SW480 (cell line): ENCODE results near the gene PEMT.

Source experiments
- DNase-seq: peaks from one replicate; pipeline ENCODE4 v3.0.0-alpha.2; 2016; ENCODE audit warnings: low spot score

PEMT gene

DNA sequence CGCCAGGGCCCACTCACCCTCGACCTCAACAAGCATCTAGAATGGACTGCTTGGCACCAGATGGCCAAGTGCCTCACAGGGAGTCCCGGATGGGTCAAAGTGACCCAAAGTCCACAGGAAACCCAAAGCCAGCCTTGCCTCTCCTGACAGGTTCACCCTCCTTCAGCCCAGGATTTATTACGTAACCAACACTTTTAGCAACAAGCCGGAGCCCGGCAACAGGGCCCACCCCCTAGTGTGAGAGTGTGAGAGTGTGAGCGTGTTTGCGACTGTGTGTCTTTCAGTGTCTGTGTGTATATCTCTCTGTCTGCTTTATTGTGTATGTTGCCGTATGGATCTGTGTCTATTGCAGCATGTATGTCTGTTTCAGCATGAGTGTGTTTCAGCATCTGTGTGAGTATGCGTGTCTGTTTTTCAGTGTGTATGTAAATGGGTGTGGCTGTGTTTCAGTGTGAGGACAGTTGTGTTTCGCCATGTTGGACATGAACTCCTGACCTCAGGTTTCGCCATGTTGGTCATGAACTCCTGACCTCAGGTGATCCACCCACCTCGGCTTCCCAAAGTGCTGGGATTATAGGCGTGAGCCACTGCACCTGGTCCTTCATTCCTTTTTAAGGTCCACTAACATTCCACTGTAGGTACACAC, 13.7 kb upstream of the PEMT start:
- DNase-seq = no peak

DNA sequence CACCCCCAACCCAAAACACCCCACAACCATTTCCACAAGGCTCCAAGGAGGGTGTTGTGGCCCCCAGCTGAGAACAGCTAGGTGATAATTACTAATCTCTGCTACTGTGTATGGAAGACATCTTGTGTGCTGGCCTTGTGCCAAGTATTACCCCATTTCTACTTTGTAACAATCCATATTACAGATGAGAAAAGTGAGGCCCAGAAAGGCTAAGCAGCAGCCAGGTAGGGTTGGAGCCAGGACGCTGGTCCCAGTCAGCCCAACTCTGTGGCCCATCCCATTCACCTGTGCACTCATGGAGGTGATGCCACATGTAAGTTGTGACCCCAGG, 12.4 kb upstream of the PEMT start:
- no peak for DNase-seq

DNA sequence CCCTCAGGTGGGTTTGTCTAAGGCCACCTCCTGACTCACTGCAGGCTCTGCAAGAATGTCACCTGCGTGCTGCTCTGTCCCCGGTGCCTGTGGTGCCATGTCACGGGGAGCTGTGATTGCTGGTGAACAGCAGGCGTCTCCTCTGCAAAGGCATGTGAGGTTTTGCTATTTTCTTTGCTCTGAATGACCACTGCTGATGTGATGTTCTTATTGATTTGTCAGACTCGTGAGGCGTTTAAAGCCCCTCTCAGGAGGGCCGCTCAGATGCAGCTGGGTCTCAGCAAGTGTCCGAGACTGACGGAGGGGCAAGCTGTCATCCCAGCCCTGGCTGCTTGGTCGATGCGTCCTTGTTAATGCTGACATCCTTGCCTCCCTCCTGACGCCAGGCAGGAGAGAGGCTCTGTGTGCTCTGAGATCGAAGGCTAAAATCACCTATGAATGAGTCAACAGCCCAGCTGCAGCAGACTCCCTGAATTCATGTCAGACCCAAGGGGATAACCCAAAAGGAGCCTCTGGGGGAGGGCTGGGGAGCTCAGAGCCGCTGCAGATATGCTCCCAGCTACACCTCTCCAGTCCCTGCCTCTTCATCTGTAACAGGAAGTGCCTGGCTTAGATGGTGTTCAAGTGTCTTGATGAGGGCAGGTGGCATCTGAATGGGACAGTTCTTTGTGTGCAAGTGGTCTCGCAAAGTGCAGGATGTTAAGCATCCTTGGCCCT, 11.8 kb upstream of the PEMT start:
- DNase-seq = no peak

DNA sequence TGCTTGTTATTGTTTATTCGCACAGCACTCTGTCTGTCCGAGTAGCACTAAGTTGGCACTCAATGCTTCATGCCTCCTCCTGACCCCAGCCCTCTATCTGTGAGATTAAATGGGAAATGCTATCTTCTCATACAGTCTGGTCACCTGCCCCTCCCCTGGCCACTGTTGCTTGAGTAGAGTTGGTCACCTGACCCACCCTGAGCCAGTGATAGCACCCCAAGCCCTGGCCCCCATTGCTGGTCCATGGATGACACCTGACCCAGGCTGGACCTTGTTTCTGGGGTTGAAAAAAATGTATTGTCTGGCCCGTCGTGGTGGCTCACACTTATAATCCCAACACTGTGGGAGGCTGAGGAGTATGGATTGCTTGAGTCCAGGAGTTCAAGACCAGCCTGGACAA, 8.5 kb upstream of the PEMT start:
- no peak for DNase-seq

DNA sequence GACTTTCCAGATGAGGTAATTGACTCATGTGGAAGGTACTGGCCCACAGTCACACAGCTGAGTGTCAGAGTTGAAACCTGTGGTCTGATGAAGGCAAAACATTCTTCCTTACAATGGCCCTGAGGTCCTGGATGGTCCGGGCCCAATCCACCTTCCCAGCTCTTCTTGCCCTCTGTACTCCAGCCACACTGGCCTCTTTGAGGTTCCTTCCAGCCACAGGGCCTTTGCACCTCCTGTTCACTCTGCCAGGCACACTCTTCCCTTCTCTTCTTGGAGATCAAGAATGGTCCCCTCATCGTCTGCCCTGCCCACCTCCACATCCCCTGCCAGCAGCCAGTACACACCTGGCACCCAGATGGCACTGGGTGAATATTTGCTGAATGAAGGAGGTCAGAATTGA, 6.5 kb upstream of the PEMT start:
- no peak for DNase-seq

DNA sequence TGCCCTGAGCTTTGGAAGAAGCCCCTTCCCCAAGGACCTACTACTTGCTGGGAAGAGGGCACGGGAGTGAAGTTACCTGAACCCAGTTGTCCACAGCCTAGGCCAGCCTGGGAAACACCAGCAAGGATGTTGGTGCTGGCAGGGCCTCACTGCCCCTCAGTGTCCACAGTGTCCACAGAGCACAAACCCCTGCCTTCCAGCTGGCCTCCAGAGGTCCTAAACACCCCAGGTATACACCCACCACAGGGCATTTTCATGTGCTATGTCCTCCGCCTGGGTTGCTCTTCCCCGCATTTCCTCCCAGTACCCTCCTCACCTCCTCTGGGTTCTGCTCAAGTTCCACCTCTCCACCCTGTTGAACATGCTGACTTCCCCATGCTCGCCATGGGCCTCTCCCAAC, 4.2 kb upstream of the PEMT start:
- DNase-seq = no peak

DNA sequence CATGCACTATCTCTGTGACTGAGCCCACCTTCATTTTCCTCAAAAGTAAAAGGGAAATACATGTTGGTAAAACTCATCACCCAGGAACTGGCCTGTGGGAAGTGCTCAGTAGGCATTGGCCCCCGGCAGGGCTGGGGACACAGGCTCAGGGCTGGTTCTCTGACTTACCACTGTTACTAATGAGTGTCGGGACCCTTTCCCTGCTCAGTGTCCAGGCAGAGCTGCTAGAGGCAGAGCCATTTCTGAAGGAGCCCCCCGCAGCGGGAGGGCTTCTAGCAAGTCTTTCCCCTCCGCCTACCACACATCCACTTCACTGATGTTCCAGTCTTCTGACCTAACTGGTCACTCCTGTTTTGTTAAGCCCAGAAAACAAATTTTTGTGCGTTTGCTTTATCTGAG, 1.7 kb upstream of the PEMT start:
- no peak for DNase-seq

DNA sequence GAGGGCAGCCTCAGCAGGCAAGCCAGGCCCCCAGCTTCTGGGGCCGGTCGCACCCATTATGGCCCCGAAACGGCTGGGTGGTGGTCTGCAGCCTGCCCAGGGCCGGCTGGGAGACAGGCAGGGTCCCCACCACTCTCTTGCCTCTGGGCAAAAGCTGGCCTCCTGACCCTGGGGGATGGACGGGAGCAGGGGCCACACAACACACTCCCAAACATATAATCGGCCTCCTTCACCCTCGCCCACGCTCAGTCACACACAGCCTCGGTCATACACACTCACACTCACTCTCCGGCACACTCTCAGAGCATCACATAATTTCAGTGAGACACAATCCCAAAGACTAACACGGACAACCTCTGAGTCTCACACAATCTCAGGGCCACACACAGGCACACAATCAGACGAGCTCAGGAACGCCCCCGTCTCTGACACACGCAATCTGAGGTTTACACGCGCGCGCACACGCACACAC, 589 bp downstream of the PEMT start:
- no peak for DNase-seq

DNA sequence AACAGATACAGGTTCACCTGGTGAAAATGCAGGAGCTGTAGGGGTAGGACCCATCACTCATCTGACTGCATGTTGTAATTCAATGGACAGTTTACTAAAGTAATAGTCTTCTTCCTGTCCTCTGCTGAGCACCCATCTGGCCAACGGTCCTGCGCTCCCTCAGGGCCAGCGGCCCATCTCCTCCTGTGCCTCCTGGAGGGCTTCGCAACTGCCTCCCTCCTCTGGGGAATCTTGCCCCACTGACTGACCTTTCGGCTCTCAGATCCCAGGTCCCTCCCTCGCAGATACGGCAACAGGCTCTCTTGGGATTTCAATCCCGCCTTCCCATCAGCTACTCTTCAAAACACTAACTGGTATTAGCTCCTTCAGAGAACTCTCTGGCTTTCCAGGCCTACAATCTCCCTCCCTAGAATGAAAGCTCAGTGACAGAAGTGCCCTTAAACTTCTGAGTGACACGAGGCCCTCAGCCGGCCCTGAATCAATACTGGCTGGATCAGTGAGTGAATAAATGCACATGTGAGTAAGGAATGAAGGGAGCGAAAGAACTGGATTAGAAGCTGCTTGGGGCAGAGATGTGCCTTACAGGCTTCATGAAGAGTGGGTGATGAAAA, 1.3 kb downstream of the PEMT start:
- no peak for DNase-seq

DNA sequence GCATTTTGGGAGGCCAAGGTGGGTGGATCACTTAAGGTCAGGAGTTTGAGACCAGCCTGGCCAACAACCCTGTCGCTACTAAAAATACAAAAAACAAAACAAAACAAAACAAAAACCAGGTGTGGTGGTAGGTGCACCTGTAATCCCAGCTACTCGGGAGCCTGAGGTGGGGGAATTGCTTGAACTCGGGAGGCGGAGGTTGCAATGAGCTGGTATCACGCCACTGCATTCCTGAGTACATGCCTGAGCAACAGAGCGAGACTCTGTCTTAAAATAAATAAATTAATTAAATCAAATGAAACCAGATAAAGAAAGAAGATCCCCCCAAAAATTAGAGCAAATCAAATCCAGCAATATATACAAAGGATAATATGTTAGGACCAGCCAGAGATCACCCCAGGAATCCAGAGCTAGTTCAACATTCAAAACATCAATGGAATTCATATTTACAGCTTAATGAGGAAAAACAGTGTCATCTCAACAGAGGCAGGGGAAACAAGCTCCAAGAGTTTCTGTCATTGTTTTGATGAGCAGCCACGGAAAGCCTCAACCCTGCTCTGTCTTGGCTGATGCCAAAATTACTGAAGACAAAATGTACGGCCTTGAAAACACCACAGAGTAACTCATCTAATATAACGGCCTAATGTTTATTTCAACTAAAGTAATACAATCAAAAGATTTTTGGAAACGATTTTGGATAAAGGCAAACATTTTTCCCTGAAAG, 3.7 kb downstream of the PEMT start:
- no peak for DNase-seq

DNA sequence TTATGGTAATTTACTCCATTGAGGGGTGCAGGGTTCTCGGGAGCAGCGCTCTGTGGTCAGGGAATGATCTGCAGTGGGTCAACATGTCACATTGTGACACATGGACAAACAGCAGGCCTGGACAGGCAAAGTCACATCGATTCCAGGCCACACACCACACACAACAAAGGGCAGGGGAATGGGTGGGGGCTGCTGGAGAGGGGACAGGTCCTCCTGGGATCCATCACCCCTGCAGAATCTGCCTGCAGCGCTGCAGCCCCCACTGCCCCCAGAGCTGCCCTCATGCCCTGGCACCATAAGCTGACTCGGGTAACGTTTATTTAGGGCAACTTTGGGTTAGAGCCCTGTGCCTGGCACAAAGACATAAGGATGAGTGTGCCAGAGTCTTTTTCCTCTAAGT, 9.1 kb downstream of the PEMT start:
- DNase-seq = no peak

DNA sequence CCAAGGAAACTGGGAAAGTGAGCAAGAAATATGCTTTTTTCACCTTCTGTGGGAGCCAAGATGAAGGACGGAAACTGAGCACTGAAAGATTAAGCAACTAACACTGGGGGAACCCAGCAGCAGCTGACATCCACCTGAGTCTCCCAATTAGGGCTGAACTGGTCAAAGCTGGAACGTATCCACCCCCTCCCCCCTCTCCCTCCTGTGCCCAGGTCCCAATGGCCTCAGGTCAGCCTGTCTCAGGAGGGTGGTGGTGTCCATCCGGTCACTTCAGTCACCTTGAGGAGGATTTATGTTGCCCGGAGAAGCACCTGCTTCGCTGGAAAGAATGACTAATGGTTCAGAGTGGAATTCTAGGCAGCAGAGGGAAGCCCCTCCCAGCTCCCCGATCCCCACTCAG, 10.0 kb downstream of the PEMT start:
- DNase-seq = no peak

DNA sequence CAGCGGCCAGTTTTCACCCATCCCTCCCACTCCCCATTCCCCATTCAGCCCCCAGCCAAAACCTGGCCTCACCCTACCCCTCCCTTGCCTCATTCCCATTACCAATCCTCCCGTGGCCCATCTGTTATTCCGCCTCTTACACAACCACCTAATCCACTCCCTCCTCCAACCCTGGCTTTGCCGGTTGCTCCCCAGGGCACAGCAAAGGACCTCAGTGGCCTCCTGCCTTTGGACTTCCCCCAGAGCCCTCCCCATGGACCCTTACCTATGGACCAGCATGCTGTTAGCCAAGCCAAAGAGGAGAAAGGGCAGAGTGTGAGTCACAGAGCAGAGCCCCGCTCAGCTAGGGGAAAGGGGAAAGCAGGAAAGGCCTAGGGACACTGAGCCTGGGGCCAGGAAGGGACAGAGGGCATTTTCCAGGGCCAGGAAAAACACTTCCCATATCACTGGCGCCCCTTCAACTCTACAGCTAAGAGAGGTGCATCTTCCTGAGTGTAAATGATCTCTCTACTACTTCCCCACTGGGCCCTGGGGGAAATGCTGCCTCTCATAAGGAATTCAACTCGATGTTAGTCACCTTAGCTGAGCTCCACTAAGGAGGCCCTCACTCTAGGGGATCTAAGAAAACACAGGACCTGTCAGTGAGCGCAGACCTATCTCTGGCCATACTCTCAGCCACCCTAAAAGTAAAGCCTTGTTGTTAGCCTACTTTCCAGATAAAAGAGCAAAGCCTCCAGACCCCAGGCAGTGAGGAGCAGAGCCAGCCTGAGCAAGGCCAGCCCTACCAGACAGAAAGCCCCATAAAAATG, 10.6 kb downstream of the PEMT start:
- no peak for DNase-seq

DNA sequence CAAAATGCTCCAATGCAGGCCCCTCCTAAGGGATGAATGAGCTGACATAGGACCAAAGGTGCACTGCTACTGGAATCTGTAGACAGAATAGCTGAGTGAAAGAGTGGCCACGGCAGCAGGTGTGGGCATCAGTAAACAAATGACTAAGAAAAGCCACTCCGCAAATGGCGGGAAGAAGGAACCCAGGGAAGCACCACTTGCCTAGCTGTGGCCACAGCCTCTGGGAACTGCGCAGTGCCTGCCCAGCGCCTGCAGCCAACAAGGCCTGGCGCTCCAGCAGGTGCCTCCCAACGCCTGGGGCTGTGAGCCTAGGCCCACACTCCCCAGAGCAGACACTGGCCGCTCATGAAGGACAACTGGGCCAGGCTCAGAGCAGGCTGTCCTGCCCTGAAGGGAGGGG, 11.8 kb downstream of the PEMT start:
- DNase-seq = no peak

DNA sequence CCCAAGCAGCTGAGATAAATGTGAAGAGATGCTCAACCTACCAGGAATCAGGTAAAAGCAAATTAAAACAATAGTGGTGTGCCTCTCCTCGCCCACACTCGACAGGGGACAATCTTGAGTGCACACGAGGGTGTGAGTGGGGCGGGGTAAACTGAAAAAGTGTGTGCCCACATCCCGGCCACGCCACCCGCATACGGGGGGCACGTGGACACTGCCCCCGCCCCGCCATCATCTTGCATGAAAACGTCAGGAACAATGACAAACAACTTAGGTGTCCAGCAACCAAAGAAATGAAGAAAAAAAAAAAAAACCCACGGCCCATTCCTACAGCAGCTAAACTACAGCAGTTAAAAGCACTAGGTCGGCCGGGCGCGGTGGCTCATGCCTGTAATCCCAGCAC, 14.1 kb downstream of the PEMT start:
- no peak for DNase-seq

DNA sequence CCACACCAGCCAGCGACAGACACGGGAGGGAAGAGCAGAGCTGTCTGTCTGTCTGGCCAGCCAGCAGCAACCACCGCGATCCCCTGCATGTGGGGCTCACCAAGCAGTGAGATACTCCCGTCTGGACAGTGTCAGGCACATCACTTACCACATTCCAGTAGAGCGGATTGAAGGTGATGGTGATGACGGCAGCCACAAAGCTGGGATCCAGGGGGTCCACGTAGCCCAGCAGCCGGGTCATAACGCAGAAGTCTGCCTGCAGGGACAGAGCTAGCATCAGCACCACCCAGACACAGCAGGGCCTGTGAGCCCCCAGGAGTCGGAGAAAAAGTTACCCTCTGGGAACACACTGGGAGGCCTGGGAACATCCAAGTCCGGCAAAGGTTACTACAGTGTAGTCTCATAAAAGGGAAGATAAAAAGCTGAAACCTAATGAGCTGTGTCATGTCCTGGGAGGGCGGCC, 14.7 kb downstream of the PEMT start:
- no peak for DNase-seq

DNA sequence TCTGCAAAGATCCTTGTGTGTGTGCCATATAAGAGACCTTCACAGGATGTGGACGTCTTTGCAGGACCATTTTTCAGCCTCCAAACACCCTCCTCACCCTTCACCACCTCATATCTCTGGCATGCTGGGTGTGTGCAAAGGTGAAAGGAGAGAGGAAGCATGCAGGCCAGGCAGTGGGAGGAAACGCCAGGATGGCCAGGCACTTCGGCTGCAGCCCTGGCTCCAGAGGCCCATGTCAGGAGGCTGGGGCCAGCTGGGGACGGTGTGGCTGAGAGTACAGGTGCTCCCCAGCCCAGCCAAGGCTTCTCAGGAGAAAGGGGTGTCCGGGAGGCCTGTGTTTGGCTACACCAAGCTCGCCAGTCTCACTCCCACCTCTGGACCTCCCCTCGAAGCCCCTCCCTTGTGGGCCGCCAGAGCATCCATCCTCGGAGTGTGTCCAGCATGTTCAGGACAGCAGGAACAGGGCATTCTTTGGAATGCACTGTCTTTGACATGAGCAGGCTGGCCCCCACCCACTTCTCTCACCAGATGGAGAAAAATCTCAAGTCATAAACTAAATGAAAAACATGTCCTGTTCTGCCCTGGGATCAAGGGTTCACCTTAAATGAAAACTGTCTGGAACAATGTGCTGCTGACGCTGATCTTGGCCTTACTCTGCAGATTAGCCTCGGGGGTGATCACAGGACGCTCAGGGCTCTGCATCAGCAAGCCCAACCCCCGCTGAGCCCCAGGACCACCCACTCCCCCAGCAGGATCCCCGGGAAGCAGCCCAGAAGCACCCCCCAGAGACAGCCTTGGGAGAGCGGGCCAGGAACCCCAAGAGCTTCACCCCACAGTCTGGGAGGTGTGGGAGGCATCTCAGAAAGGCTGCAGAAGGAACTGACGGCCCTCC, 15.9 kb downstream of the PEMT start:
- no peak for DNase-seq

DNA sequence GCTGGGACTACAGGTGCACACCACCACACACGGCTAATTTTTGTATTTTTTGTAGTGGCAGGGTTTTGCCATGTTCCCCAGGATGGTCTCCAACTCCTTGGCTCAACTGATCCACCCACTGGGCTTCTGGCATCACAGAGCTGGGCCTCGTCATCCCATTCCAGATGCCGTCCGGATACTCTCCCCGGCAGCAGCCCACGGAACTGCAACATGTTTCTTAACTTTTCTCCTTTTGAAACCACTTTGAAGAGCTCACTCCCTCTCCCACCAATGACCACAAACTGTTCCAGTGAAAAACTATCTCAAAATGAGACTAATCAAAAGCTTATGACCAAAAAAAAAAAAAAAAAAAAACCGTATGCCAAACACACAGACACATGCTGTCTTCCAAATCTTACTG, 17.6 kb downstream of the PEMT start:
- DNase-seq = no peak

DNA sequence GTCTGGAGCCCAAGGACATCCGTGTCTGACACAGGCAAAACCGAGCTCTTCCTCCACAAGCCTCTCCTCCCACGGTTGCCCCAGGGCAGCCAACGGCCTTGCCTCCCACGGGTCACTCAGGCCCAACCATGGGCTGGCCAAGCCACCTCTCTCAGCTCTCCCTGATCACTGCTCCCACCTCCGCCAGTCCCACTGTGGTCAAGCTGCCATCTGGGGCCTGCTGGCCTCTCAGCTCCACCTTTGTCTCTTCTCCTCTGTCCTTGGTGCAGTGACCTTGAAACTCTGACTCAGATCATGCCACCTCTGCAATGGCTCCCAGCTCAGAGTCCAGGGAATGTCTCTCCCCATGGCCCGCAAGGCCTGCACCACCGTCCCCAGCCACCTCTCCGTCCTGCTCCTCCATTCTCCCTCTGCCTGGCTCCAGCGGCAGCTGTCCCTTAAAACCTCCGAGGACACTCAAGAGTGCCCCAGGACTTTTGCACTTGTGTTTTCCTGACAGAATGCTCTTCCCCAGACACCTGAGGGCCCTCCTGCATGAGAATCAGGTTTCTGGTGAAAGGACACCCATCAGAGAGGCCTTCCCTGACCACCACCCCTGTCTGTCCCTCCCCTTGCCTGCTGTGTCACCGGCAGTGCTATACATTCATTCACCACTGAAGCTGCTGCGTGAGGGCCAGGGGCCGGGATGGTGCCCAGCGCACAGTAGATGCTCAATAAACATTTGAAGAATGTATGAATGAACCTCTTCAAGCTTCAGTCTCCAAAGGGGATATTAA, 19.3 kb downstream of the PEMT start:
- no peak for DNase-seq
